IMR-90 (cell line): Measurements from ENCODE around the gene KRT83. TPM values are rescaled to one million over a fixed set of nuclear protein-coding genes. Genes with fewer than 3 reads are reported as not detected.
A peak's percentile ranks its signal among the peaks of the same experiment; 100 is the strongest.

ENCODE experiments used
- ATAC-seq: fragments of 200-7000 bp; cut with Tn5 transposase; 2 replicates; pipeline ENCODE4 v1.9.1; 2020; ENCODE audit warnings: low read depth, mild to moderate bottlenecking, moderate library complexity
- BruUV-seq: library from RNA; stranded (reverse); fragments of 400-500 nt; replicated peaks from 2 replicates; lab custom pipeline; 2021; lab: Mats Ljungman, UMichigan
- CTCF ChIA-PET: fragments of 300-600 bp; formaldehyde crosslinking; extraction: SDS; loops from one replicate; lab custom pipeline; 2021; ENCODE audit warnings: antibody characterized with exemption; lab: Yijun Ruan, JAX
- POLR2A ChIA-PET: fragments of 300-600 bp; sonication (Branson Sonifier 250); formaldehyde crosslinking; loops from one replicate; lab custom pipeline; 2022; ENCODE audit warnings: antibody characterized with exemption; ENCODE audit not compliant: unreplicated experiment; lab: Charles Lee
- DNase-seq: peaks from one replicate; pipeline ENCODE4 v3.0.0; 2013
- H2AFZ ChIP-seq: replicated peaks from 2 replicates; pipeline ENCODE3; 2013; ENCODE audit warnings: low read length, mild to moderate bottlenecking; ENCODE audit not compliant: poor library complexity
- H2AK5ac ChIP-seq: 2 replicates; pipeline ENCODE4 v1.6.1; 2013; ENCODE audit warnings: low read depth, low read length, inconsistent platforms
- H2AK9ac ChIP-seq: replicated peaks from 2 replicates; pipeline ENCODE3; 2013; ENCODE audit warnings: mild to moderate bottlenecking, low read depth, low read length, moderate library complexity; ENCODE audit not compliant: poor library complexity
- H2BK120ac ChIP-seq: 2 replicates; pipeline ENCODE4 v1.6.1; 2013; ENCODE audit warnings: low read depth, low read length, inconsistent platforms
- H2BK15ac ChIP-seq: 3 replicates; pipeline ENCODE4 v1.6.1; 2013; ENCODE audit warnings: low read depth, low read length, inconsistent platforms
- H2BK20ac ChIP-seq: 2 replicates; pipeline ENCODE4 v1.6.1; 2013; ENCODE audit warnings: low read depth, mild to moderate bottlenecking, inconsistent platforms, low read length, moderate library complexity
- H2BK5ac ChIP-seq: 2 replicates; pipeline ENCODE4 v1.6.1; 2013; ENCODE audit warnings: mild to moderate bottlenecking, low read depth, low read length, inconsistent platforms; ENCODE audit not compliant: poor library complexity, severe bottlenecking
- H3K14ac ChIP-seq: replicated peaks from 2 replicates; pipeline ENCODE4 v1.6.1; 2013; ENCODE audit warnings: low read depth, low read length, inconsistent platforms
- H3K18ac ChIP-seq: 2 replicates; pipeline ENCODE4 v1.6.1; 2013; ENCODE audit warnings: low read depth, low read length, control low read depth
- H3K23ac ChIP-seq: 2 replicates; pipeline ENCODE4 v1.6.1; 2013; ENCODE audit warnings: low read depth, low read length, inconsistent platforms
- H3K27ac ChIP-seq: 2 replicates; pipeline ENCODE4 v1.5.1; 2013; ENCODE audit warnings: mild to moderate bottlenecking, control low read depth, low read length; ENCODE audit not compliant: insufficient read depth
- H3K27me3 ChIP-seq: 2 replicates; pipeline ENCODE4 v1.6.1; 2013; ENCODE audit warnings: low read length; ENCODE audit not compliant: control insufficient read depth, insufficient read depth
- H3K36me3 ChIP-seq: 2 replicates; pipeline ENCODE4 v1.6.1; 2013; ENCODE audit warnings: low read length, mixed read lengths; ENCODE audit not compliant: control insufficient read depth, insufficient read depth
- H3K4ac ChIP-seq: 2 replicates; pipeline ENCODE4 v1.6.1; 2013; ENCODE audit warnings: low read depth, low read length, inconsistent platforms
- H3K4me1 ChIP-seq: 2 replicates; pipeline ENCODE4 v1.6.1; 2013; ENCODE audit warnings: low read length, mixed read lengths; ENCODE audit not compliant: control insufficient read depth, insufficient read depth
- H3K4me2 ChIP-seq: 2 replicates; pipeline ENCODE4 v1.6.1; 2013; ENCODE audit warnings: low read depth, mild to moderate bottlenecking, control low read depth, low read length, moderate library complexity
- H3K4me3 ChIP-seq: 2 replicates; pipeline ENCODE4 v1.5.1; 2013; ENCODE audit warnings: low read depth, mild to moderate bottlenecking, control low read depth, low read length, moderate library complexity; ENCODE audit not compliant: insufficient read depth
- H3K56ac ChIP-seq: 2 replicates; pipeline ENCODE4 v1.6.1; 2013; ENCODE audit warnings: low read length, inconsistent platforms; ENCODE audit not compliant: insufficient read depth; ENCODE audit errors: extremely low read depth
- H3K79me1 ChIP-seq, 2 experiments: 2 replicates each; pipeline ENCODE4 v1.6.1; 2013; ENCODE audit warnings: low read length in 2 of 2, inconsistent platforms in 1 of 2, low read depth in 1 of 2
- H3K9ac ChIP-seq: 2 replicates; pipeline ENCODE4 v1.6.1; 2013; ENCODE audit warnings: low read depth, low read length, control low read depth
- H3K9me1 ChIP-seq: 2 replicates; pipeline ENCODE4 v1.6.1; 2013; ENCODE audit warnings: low read length, inconsistent platforms; ENCODE audit not compliant: insufficient read depth
- H3K9me3 ChIP-seq: 2 replicates; pipeline ENCODE4 v1.6.1; 2013; ENCODE audit warnings: low read length; ENCODE audit not compliant: control insufficient read depth, insufficient read depth
- H4K20me1 ChIP-seq: 2 replicates; pipeline ENCODE4 v1.6.1; 2013; ENCODE audit warnings: low read length, inconsistent platforms; ENCODE audit not compliant: insufficient read depth
- H4K5ac ChIP-seq: 2 replicates; pipeline ENCODE4 v1.6.1; 2013; ENCODE audit warnings: mild to moderate bottlenecking, low read depth, low read length, control low read depth
- H4K8ac ChIP-seq, 2 experiments: 2 replicates each; pipeline ENCODE4 v1.6.1; 2013; ENCODE audit warnings: low read depth in 2 of 2, low read length in 2 of 2, control low read depth in 1 of 2, inconsistent platforms in 1 of 2
- H4K91ac ChIP-seq: 2 replicates; pipeline ENCODE4 v1.6.1; 2013; ENCODE audit warnings: low read depth, low read length, inconsistent platforms; ENCODE audit not compliant: insufficient read depth
- ELK1 ChIP-seq: fragments of 150-350 bp; IDR thresholded peaks from 2 replicates; pipeline ENCODE4 v1.6.1; 2016; ENCODE audit warnings: low read depth, mild to moderate bottlenecking, low read length, moderate library complexity, borderline replicate concordance
- MAZ ChIP-seq: IDR thresholded peaks from 2 replicates; pipeline ENCODE4 v1.6.1; 2012; ENCODE audit warnings: low read depth, mild to moderate bottlenecking, low read length, improper control_type of control experiment, moderate library complexity, borderline replicate concordance
- RAD21 ChIP-seq: IDR thresholded peaks from 2 replicates; pipeline ENCODE4 v1.6.1; 2012; ENCODE audit warnings: low read length, improper control_type of control experiment
- whole genome bisulfite sequencing, 2 experiments: methylation state at CpG; one replicate each; pipeline versions ENCODE4 v1.1.5 to v1.1.7; 2013; ENCODE audit warnings: missing lambda C conversion rate in 2 of 2; ENCODE audit not compliant: insufficient read length in 1 of 2; ENCODE audit errors: extremely low coverage in 2 of 2; 5-methylcytosine and 5-hydroxymethylcytosine counted together
- dilution Hi-C: fragments of 300-500 bp; cut with HindIII; formaldehyde crosslinking; loops from one replicate; pipeline ENCODE4 v1.14.3; 2018; ENCODE audit warnings: low sequenced_read_pairs; ENCODE audit not compliant: unreplicated experiment
- in situ Hi-C: fragments of 300-500 bp; cut with MboI; formaldehyde crosslinking; loops from 3 replicates; pipeline ENCODE4 v1.14.3; 2019; ENCODE audit warnings: low sequenced_read_pairs, inconsistent platforms, mixed read lengths
- intact Hi-C: fragments of 100-400 bp; cut with micrococcal nuclease; formaldehyde crosslinking; loops from 2 replicates; pipeline ENCODE4 v1.10.0; 2022
- polyA plus RNA-seq, 3 experiments: library from polyadenylated mRNA; depleted of rRNA; stranded (reverse); fragments of >200 nt; gene quantifications; 2 replicates each; pipeline ENCODE4 v1.2.3, GENCODE V29; 2012; ENCODE audit warnings: low replicate concordance in 1 of 3
- total RNA-seq: library from RNA; depleted of rRNA; stranded (reverse); fragments of >200 nt; gene quantifications from 2 replicates; pipeline ENCODE4 v1.2.3, GENCODE V29; 2012

The KRT83 gene
- total and polyA plus RNA-seq, 2 of the 4 experiments (the other 2 are of a cell fraction): not detected

GRCh38 chr12:52300796-52301691, 20.2 kb downstream of the KRT83 start:
- in situ Hi-C loops: no loop called here
- Histone ChIP-seq H2AK9ac (peak overlapping the region; percentile 24), H4K20me1 (no peaks in the 10 kb centered on the region), H3K4ac (no peak overlapping the region), H2BK15ac (no peak overlapping the region), H3K27ac (no peak overlapping the region), H3K4me1 (no peaks in the 10 kb centered on the region), H3K4me2 (no peak overlapping the region), H3K9ac (no peak overlapping the region), H2AFZ (no peak overlapping the region), H3K36me3 (no peaks in the 10 kb centered on the region), H3K18ac (no peak overlapping the region), H4K91ac (no peak overlapping the region), H3K27me3 (peaks cover 28% of the 10 kb centered on the region), H3K14ac (no peak overlapping the region), H3K56ac (no peak overlapping the region), H3K79me1 (no peaks in the 10 kb centered on the region), H2BK5ac (no peak overlapping the region), H2AK5ac (no peak overlapping the region), H3K9me1 (peaks cover 3% of the 10 kb centered on the region; the same call in 1 of the 2 replicates), H3K9me3 (0 out of 2 replicates have a peak, but pooled peaks cover 2% of the 10 kb centered on the region), H2BK20ac (no peak overlapping the region), H4K8ac (no peak overlapping the region), H2BK120ac (no peak overlapping the region), H3K4me3 (no peak overlapping the region), H3K23ac (no peak overlapping the region; the same call in 1 of the 2 replicates), H4K5ac (no peak overlapping the region)
- intact Hi-C loops: no loop called here
- ATAC-seq (no peak), DNase-seq (peak; percentile 8)
- POLR2A ChIA-PET: no interaction called here
- WGBS, 2 experiments: 39% methylated on average over 2 of the region's 14 CpGs; no CpG with 5 or more reads in 1 of the 2 experiments
- no peak for TF ChIP-seq ELK1
- TF ChIP-seq RAD21: no peak
- peak; percentile 27; the same call in 1 of the 2 replicates for TF ChIP-seq MAZ
- BruUV-seq: no TSS peak
- dilution Hi-C loops: no loop called here
- CTCF ChIA-PET: no interaction called here
